Neutrophil (primary cell): ENCODE data around the gene CFAP47.
"Not testable (repeated sequence)": the region's sequence is repeated elsewhere in the genome, so short reads cannot be mapped to it uniquely, and the experiment has no call there.

Experiments
- H3K27ac ChIP-seq: fragments of 200-600 bp; sonication (generic); 2 replicates; pipeline ENCODE4 v1.5.1; 2016; ENCODE audit warnings: mild to moderate bottlenecking, moderate library complexity
- H3K27me3 ChIP-seq: fragments of 200-600 bp; sonication (generic); 2 replicates; pipeline ENCODE4 v1.6.0; 2016; ENCODE audit warnings: mild to moderate bottlenecking
- H3K36me3 ChIP-seq: fragments of 200-600 bp; sonication (generic); 2 replicates; pipeline ENCODE4 v1.5.1; 2017
- H3K4me1 ChIP-seq, 2 experiments: fragments of 200-600 bp in 1 of 2; sonication (generic) in 1 of 2; 1 replicate in 1 of 2; 2 replicates in 1 of 2; pipeline versions ENCODE4 v1.5.1 to v1.6.1; 2013 to 2016; ENCODE audit warnings: low read depth in 1 of 2, low read length in 1 of 2, mild to moderate bottlenecking in 1 of 2, moderate library complexity in 1 of 2; ENCODE audit not compliant: control insufficient read depth in 1 of 2, insufficient read depth in 1 of 2
- H3K4me3 ChIP-seq, 2 experiments: fragments of 200-600 bp in 1 of 2; sonication (generic) in 1 of 2; 1 replicate in 1 of 2; 2 replicates in 1 of 2; pipeline ENCODE4 v1.5.1; 2013 to 2016; ENCODE audit warnings: low read depth in 1 of 2, low read length in 1 of 2, mild to moderate bottlenecking in 1 of 2, moderate library complexity in 1 of 2
- H3K9me3 ChIP-seq: fragments of 200-600 bp; sonication (generic); 2 replicates; pipeline ENCODE4 v1.5.1; 2016
- TF ChIP-seq, protein P1 (sequence below): fragments of 200-600 bp; sonication (generic); IDR thresholded peaks from 2 replicates; pipeline ENCODE4 v1.5.1; 2016; ENCODE audit warnings: antibody characterized with exemption

The CFAP47 gene

GRCh38 chrX:36019125-36019524 lies 99.6 kb downstream of the CFAP47 start:
- no peaks in the 10 kb centered on the region for H3K36me3 ChIP-seq
- no peaks in the 10 kb centered on the region for H3K4me1 ChIP-seq
- TF ChIP-seq, protein P1, sequence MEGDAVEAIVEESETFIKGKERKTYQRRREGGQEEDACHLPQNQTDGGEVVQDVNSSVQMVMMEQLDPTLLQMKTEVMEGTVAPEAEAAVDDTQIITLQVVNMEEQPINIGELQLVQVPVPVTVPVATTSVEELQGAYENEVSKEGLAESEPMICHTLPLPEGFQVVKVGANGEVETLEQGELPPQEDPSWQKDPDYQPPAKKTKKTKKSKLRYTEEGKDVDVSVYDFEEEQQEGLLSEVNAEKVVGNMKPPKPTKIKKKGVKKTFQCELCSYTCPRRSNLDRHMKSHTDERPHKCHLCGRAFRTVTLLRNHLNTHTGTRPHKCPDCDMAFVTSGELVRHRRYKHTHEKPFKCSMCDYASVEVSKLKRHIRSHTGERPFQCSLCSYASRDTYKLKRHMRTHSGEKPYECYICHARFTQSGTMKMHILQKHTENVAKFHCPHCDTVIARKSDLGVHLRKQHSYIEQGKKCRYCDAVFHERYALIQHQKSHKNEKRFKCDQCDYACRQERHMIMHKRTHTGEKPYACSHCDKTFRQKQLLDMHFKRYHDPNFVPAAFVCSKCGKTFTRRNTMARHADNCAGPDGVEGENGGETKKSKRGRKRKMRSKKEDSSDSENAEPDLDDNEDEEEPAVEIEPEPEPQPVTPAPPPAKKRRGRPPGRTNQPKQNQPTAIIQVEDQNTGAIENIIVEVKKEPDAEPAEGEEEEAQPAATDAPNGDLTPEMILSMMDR: no peak
- H3K27ac ChIP-seq: no peak overlapping the region
- H3K27me3 ChIP-seq: no peaks in the 10 kb centered on the region
- no peaks in the 10 kb centered on the region for H3K9me3 ChIP-seq
- H3K4me3 ChIP-seq: no peak overlapping the region

GRCh38 chrX:36035550-36035949 lies 116.0 kb downstream of the CFAP47 start:
- H3K9me3 ChIP-seq: no peaks in the 10 kb centered on the region
- H3K36me3 ChIP-seq: no peaks in the 10 kb centered on the region
- TF ChIP-seq, protein P1: no peak
- no peak overlapping the region for H3K4me3 ChIP-seq
- no peak overlapping the region for H3K27ac ChIP-seq
- no peaks in the 10 kb centered on the region for H3K4me1 ChIP-seq
- no peaks in the 10 kb centered on the region for H3K27me3 ChIP-seq

GRCh38 chrX:36062778-36063177 lies 143.2 kb downstream of the CFAP47 start:
- TF ChIP-seq, protein P1: no peak
- no peaks in the 10 kb centered on the region for H3K9me3 ChIP-seq
- no peaks in the 10 kb centered on the region for H3K27me3 ChIP-seq
- H3K27ac ChIP-seq: no peak overlapping the region
- H3K4me1 ChIP-seq: no peaks in the 10 kb centered on the region
- H3K4me3 ChIP-seq: no peak overlapping the region
- H3K36me3 ChIP-seq: no peaks in the 10 kb centered on the region

GRCh38 chrX:36071061-36071460 lies 151.5 kb downstream of the CFAP47 start:
- no peak overlapping the region for H3K4me3 ChIP-seq
- TF ChIP-seq, protein P1: no peak
- no peaks in the 10 kb centered on the region for H3K27me3 ChIP-seq
- H3K36me3 ChIP-seq: no peaks in the 10 kb centered on the region
- no peak overlapping the region for H3K27ac ChIP-seq
- H3K4me1 ChIP-seq: no peaks in the 10 kb centered on the region
- no peaks in the 10 kb centered on the region for H3K9me3 ChIP-seq

DNA sequence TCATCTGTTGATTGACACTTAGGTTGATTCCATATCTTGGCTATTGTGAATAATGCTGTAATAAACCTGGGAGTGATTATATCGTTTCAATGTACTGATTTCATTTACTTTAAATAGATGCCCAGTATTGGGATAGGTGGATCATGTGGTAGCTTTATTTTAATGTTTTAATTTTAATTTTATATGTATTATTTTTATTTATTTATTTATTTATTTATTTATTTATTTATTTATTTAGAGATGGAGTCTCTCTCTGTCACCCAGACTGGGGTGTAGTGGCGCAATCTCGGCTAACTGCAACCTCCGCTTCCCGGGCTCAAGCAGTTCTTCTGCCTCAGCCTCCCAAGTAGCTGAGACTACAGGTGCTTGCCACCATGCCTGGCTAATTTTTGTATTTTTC lies 155.5 kb downstream of the CFAP47 start:
- H3K27me3 ChIP-seq, H3K9me3 ChIP-seq, H3K4me1 ChIP-seq, H3K4me3 ChIP-seq, H3K36me3 ChIP-seq, H3K27ac ChIP-seq: not testable (repeated sequence)

- Histone ChIP-seq H3K4me3 (no peak overlapping the region), H3K27ac (no peak overlapping the region), H3K36me3 (no peaks in the 10 kb centered on the region), H3K4me1 (no peaks in the 10 kb centered on the region), H3K27me3 (no peaks in the 10 kb centered on the region), H3K9me3 (no peaks in the 10 kb centered on the region)
- TF ChIP-seq, protein P1: no peak
Observed at GRCh38 chrX:36083256-36083655, 163.7 kb downstream of the CFAP47 start.
